H1 (cell line): Measurements from ENCODE around the gene PSAP. TPM values are rescaled to one million over a fixed set of nuclear protein-coding genes. Genes with fewer than 3 reads are reported as not detected.

Experiments
- CTCF ChIA-PET: fragments of 300-600 bp; sonication (Branson Sonifier 250); formaldehyde crosslinking; loops from one replicate; lab custom pipeline; 2021; ENCODE audit not compliant: partially characterized antibody; lab: Charles Lee
- POLR2A ChIA-PET: fragments of 300-600 bp; sonication (Branson Sonifier 250); formaldehyde crosslinking; loops from one replicate; lab custom pipeline; 2021; ENCODE audit warnings: inconsistent platforms; ENCODE audit not compliant: partially characterized antibody; lab: Charles Lee
- DNase-seq, 2 experiments: peaks; one replicate each; pipeline versions ENCODE4 v3.0.0 to v3.0.0-alpha.2; 2010 to 2022; ENCODE audit warnings: low spot score in 2 of 2, low read depth in 1 of 2, mixed read lengths in 1 of 2
- FAIRE-seq: peaks from 2 replicates; lab custom pipeline; 2011; peaks lifted over from hg19 to GRCh38; lab: Jason Lieb, UNC
- H2AFZ ChIP-seq: 2 replicates; pipeline ENCODE4 v1.8.1; 2012; ENCODE audit warnings: low read length, inconsistent platforms
- H2AK5ac ChIP-seq: 2 replicates; pipeline ENCODE4 v1.6.1; 2013; ENCODE audit warnings: low read depth, low read length
- H2BK120ac ChIP-seq: replicated peaks from 2 replicates; pipeline ENCODE3; 2013; ENCODE audit warnings: low read depth, low read length, inconsistent platforms
- H2BK12ac ChIP-seq: 2 replicates; pipeline ENCODE4 v1.6.1; 2013; ENCODE audit warnings: low read depth, low read length
- H2BK15ac ChIP-seq: 2 replicates; pipeline ENCODE4 v1.6.1; 2013; ENCODE audit warnings: low read length
- H2BK20ac ChIP-seq: 2 replicates; pipeline ENCODE4 v1.6.1; 2013; ENCODE audit warnings: low read length
- H2BK5ac ChIP-seq: 2 replicates; pipeline ENCODE4 v1.6.1; 2013; ENCODE audit warnings: low read depth, low read length
- H3K14ac ChIP-seq: 2 replicates; pipeline ENCODE4 v1.6.1; 2013; ENCODE audit warnings: inconsistent platforms; ENCODE audit not compliant: insufficient read length
- H3K18ac ChIP-seq: 2 replicates; pipeline ENCODE4 v1.6.1; 2013; ENCODE audit warnings: low read length; ENCODE audit errors: extremely low read depth
- H3K23ac ChIP-seq: 2 replicates; pipeline ENCODE4 v1.6.1; 2013; ENCODE audit warnings: inconsistent platforms; ENCODE audit not compliant: insufficient read length
- H3K23me2 ChIP-seq: 2 replicates; pipeline ENCODE4 v1.6.1; 2013; ENCODE audit warnings: low read depth, low read length
- H3K27ac ChIP-seq: 2 replicates; pipeline ENCODE4 v1.6.1; 2011; ENCODE audit warnings: low read depth, low read length, inconsistent platforms
- H3K27me3 ChIP-seq, 4 experiments: replicated peaks in 1 of 4; 1 replicate in 1 of 4; 2 replicates in 3 of 4; pipeline versions ENCODE4 v1.6.1 to v1.8.1; 2011 to 2013; ENCODE audit warnings: low read length in 3 of 4, mild to moderate bottlenecking in 3 of 4, inconsistent platforms in 2 of 4, mixed read lengths in 2 of 4, moderate library complexity in 1 of 4; ENCODE audit not compliant: control insufficient read depth in 3 of 4, insufficient read depth in 3 of 4; ENCODE audit errors: extremely low read depth in 1 of 4
- H3K36me3 ChIP-seq, 4 experiments: 2 replicates each; pipeline versions ENCODE4 v1.6.1 to v1.8.1; 2011 to 2013; ENCODE audit warnings: mild to moderate bottlenecking in 4 of 4, low read length in 3 of 4, moderate library complexity in 2 of 4, control low read depth in 1 of 4, inconsistent platforms in 1 of 4; ENCODE audit not compliant: insufficient read depth in 4 of 4, control insufficient read depth in 2 of 4
- H3K4ac ChIP-seq: replicated peaks from 2 replicates; pipeline ENCODE3; 2013; ENCODE audit warnings: low read length, low read depth, mixed read lengths, inconsistent platforms; ENCODE audit not compliant: insufficient read length
- H3K4me1 ChIP-seq, 4 experiments: replicated peaks in 1 of 4; 1 replicate in 1 of 4; 2 replicates in 3 of 4; pipeline versions ENCODE4 v1.6.1 to v1.8.1; 2011 to 2013; ENCODE audit warnings: low read length in 3 of 4, inconsistent platforms in 2 of 4, mixed read lengths in 1 of 4; ENCODE audit not compliant: insufficient read depth in 4 of 4, control insufficient read depth in 3 of 4
- H3K4me2 ChIP-seq, 2 experiments: 2 replicates each; pipeline versions ENCODE4 v1.6.1 to v1.8.1; 2011 to 2013; ENCODE audit warnings: low read depth in 2 of 2, low read length in 2 of 2, control low read depth in 1 of 2, inconsistent platforms in 1 of 2, mild to moderate bottlenecking in 1 of 2; ENCODE audit not compliant: insufficient read depth in 1 of 2
- H3K4me3 ChIP-seq, 4 experiments: fragments of 200-600, 300-600 bp in 1 of 4; sonication (generic), shearing (Covaris generic), sonication (Bioruptor Twin) in 1 of 4; 2 replicates each; pipeline versions ENCODE4 v1.5.1 to v1.8.1; 2011 to 2016; ENCODE audit warnings: low read length in 4 of 4, low read depth in 3 of 4, control low read depth in 2 of 4, inconsistent platforms in 2 of 4, mild to moderate bottlenecking in 2 of 4, mixed read lengths in 1 of 4, moderate library complexity in 1 of 4; ENCODE audit not compliant: insufficient read depth in 2 of 4; ENCODE audit errors: extremely low read depth in 1 of 4
- H3K56ac ChIP-seq: replicated peaks from 2 replicates; pipeline ENCODE3; 2013; ENCODE audit warnings: low read depth, mild to moderate bottlenecking, mixed read lengths, low read length, inconsistent platforms; ENCODE audit not compliant: insufficient read length
- H3K79me1 ChIP-seq: 2 replicates; pipeline ENCODE4 v1.6.1; 2013; ENCODE audit warnings: low read depth, low read length, control low read depth
- H3K79me2 ChIP-seq, 2 experiments: 2 replicates each; pipeline versions ENCODE4 v1.6.1 to v1.8.1; 2012 to 2013; ENCODE audit warnings: low read length in 2 of 2, mild to moderate bottlenecking in 2 of 2, inconsistent platforms in 1 of 2; ENCODE audit not compliant: insufficient read depth in 2 of 2, control insufficient read depth in 1 of 2
- H3K9ac ChIP-seq, 4 experiments: replicated peaks in 1 of 4; 1 replicate in 1 of 4; 2 replicates in 3 of 4; pipeline versions ENCODE4 v1.6.1 to v1.8.1; 2011 to 2013; ENCODE audit warnings: low read depth in 3 of 4, low read length in 3 of 4, control low read depth in 2 of 4, mild to moderate bottlenecking in 2 of 4, moderate library complexity in 2 of 4, inconsistent platforms in 1 of 4; ENCODE audit errors: extremely low read depth in 1 of 4
- H3K9me3 ChIP-seq, 2 experiments: 2 replicates each; pipeline versions ENCODE4 v1.6.1 to v1.8.1; 2012 to 2013; ENCODE audit warnings: mild to moderate bottlenecking in 2 of 2, moderate library complexity in 2 of 2, control low read depth in 1 of 2, inconsistent platforms in 1 of 2, low read depth in 1 of 2, low read length in 1 of 2, mixed read lengths in 1 of 2; ENCODE audit not compliant: insufficient read depth in 2 of 2
- H4K20me1 ChIP-seq, 2 experiments: replicated peaks in 1 of 2; 2 replicates each; pipeline versions ENCODE3 to v1.8.1; 2011 to 2013; ENCODE audit warnings: inconsistent platforms in 2 of 2, low read length in 2 of 2, mild to moderate bottlenecking in 1 of 2; ENCODE audit not compliant: insufficient read depth in 2 of 2, control insufficient read depth in 1 of 2
- H4K5ac ChIP-seq: 2 replicates; pipeline ENCODE4 v1.6.1; 2013; ENCODE audit warnings: low read length, low read depth, mixed read lengths, inconsistent platforms; ENCODE audit not compliant: insufficient read length
- H4K8ac ChIP-seq: 2 replicates; pipeline ENCODE4 v1.8.0; 2013; ENCODE audit warnings: mild to moderate bottlenecking, moderate library complexity, low read length, inconsistent platforms; ENCODE audit not compliant: insufficient read depth; ENCODE audit errors: extremely low read depth
- H4K91ac ChIP-seq: replicated peaks from 2 replicates; pipeline ENCODE3; 2013; ENCODE audit warnings: low read length, mixed read lengths, inconsistent platforms; ENCODE audit not compliant: insufficient read length
- ATF2 ChIP-seq: IDR thresholded peaks from 2 replicates; pipeline ENCODE4 v1.6.1; 2012; ENCODE audit warnings: low read length, inconsistent platforms
- BCL11A ChIP-seq, 2 experiments: IDR thresholded peaks; one replicate each; pipeline ENCODE4 v1.6.1; 2011; ENCODE audit warnings: low read depth in 2 of 2, low read length in 2 of 2, mild to moderate bottlenecking in 2 of 2
- CEBPB ChIP-seq: IDR thresholded peaks from 2 replicates; pipeline ENCODE4 v1.6.1; 2012; ENCODE audit warnings: low read depth, low read length
- HDAC6 ChIP-seq: IDR thresholded peaks from one replicate; pipeline ENCODE4 v1.7.1; 2012; ENCODE audit warnings: low read depth, mild to moderate bottlenecking, inconsistent platforms, low read length, moderate library complexity
- KDM1A ChIP-seq: fragments of 200-600, 300-600 bp; sonication (generic); IDR thresholded peaks from 2 replicates; pipeline ENCODE4 v1.7.1; 2016; ENCODE audit warnings: mild to moderate bottlenecking, low read length, borderline replicate concordance
- POLR2AphosphoS5 ChIP-seq: IDR thresholded peaks from 2 replicates; pipeline ENCODE4 v1.6.1; 2011; ENCODE audit warnings: low read depth, low read length
- SAP30 ChIP-seq: fragments of 300-600 bp; sonication (generic); IDR thresholded peaks from 2 replicates; pipeline ENCODE4 v1.7.1; 2012; ENCODE audit warnings: low read length, moderate library complexity, mild to moderate bottlenecking, inconsistent platforms; ENCODE audit not compliant: insufficient read depth, insufficient replicate concordance
- SP4 ChIP-seq: IDR thresholded peaks from 2 replicates; pipeline ENCODE4 v1.6.1; 2012; ENCODE audit warnings: low read length, inconsistent platforms
- TAF7 ChIP-seq: optimal IDR thresholded peaks from 2 replicates; pipeline ENCODE3; 2011; ENCODE audit warnings: low read depth, mild to moderate bottlenecking, inconsistent platforms, low read length, moderate library complexity, borderline replicate concordance
- TBP ChIP-seq: IDR thresholded peaks from 2 replicates; pipeline ENCODE4 v1.6.1; 2011; ENCODE audit warnings: low read depth, low read length, improper control_type of control experiment
- WGBS, 2 experiments: shearing (Covaris generic) in 1 of 2; methylation state at CpG; one replicate each; pipeline versions ENCODE4 v1.1.6 to v1.1.7; 2013 to 2015; ENCODE audit warnings: low lambda C conversion rate in 2 of 2, mixed read lengths in 2 of 2, inconsistent platforms in 1 of 2, low coverage in 1 of 2, missing lambda C conversion rate in 1 of 2; ENCODE audit not compliant: insufficient replicate concordance in 2 of 2, insufficient coverage in 1 of 2, insufficient read length in 1 of 2; ENCODE audit errors: extremely low coverage in 1 of 2, missing lambda C conversion rate in 1 of 2; 5-methylcytosine and 5-hydroxymethylcytosine counted together
- polyA plus RNA-seq, 7 experiments: library from polyadenylated mRNA; depleted of rRNA in 3 of 7; stranded (reverse) in 5 of 7; unstranded in 2 of 7; fragments of >200 nt in 5 of 7; fragments of 200-250 nt in 2 of 7; gene quantifications; 1 replicate in 5 of 7; 2 replicates in 1 of 7; 4 replicates in 1 of 7; pipeline versions ENCODE4 v1.2.1 to v1.2.3, GENCODE V29; 2011 to 2013; ENCODE audit warnings: missing spikeins in 2 of 7, mixed read lengths in 2 of 7
- total RNA-seq: library from RNA; stranded (reverse); fragmentation: NEBNext Ultra II Directional; extraction: Animal tissue kit (Norgen Biotek cat#: 25700); gene quantifications from 2 replicates; pipeline ENCODE4 v1.2.1, GENCODE V29; 2021

The PSAP gene
- total and polyA plus RNA-seq, 2 of the 8 experiments (the other 6 are each of a cell fraction or from before 2014, with no cell fraction given), result 386 to 504 TPM

- POLR2A ChIA-PET, result no interaction called here
- H2BK15ac ChIP-seq, result no peak overlapping the region
- no peak overlapping the region; the same call in 1 of the 2 replicates for H4K8ac ChIP-seq
Measured at GRCh38 chr10:71833451-71834342, 17.4 kb downstream of the PSAP start.

More at GRCh38 chr10:71833451-71834342, 17.4 kb downstream of the PSAP start:
- H3K56ac ChIP-seq, result no peak overlapping the region
- no peak overlapping the region for H2BK120ac ChIP-seq
- H2BK5ac ChIP-seq, result no peak overlapping the region
- H3K4me3 ChIP-seq, result no peak overlapping the region
- TF ChIP-seq BCL11A (IDR thresholded peaks at IDR 0.05; ENCODE audit: low read depth in 2 of 2, low read length in 2 of 2) (no peak), HDAC6 (no peak), TBP (no peak), TAF7 (no peak), SAP30 (no peak), SP4 (no peak), CEBPB (no peak), KDM1A (no peak), POLR2AphosphoS5 (no peak), ATF2 (no peak)
- CTCF ChIA-PET, result interaction anchor here (0.5 to 11.0 kb wide), 5 partner anchors 9 to 257 kb away, joined by 3 to 113 read pairs (median 3); no protein-coding TSS in a partner anchor
- H3K27me3 ChIP-seq, result no peaks in the 10 kb centered on the region
- no peak overlapping the region for H2AFZ ChIP-seq
- H3K4me1 ChIP-seq, result peaks cover 0 to 21% (median 7%) of the 10 kb centered on the region in 4 experiments; a peak in 5 of 7 replicates
- H3K79me2 ChIP-seq, result peaks cover 38 to 70% of the 10 kb centered on the region in 2 experiments
- H3K9me3 ChIP-seq, result no peaks in the 10 kb centered on the region
- no peak overlapping the region for H4K91ac ChIP-seq
- H3K36me3 ChIP-seq, result peaks cover 23 to 34% (median 30%) of the 10 kb centered on the region in 4 experiments
- H3K79me1 ChIP-seq, result peaks cover 21% of the 10 kb centered on the region
- H2BK12ac ChIP-seq, result no peak overlapping the region
- no peak overlapping the region for H3K4me2 ChIP-seq
- no peak overlapping the region for H3K27ac ChIP-seq
- H3K23ac ChIP-seq, result no peak overlapping the region
- 85% methylated on average over 8 of the region's 8 CpGs; no CpG with 5 or more reads in 1 of the 2 experiments for WGBS, 2 experiments
- H4K5ac ChIP-seq, result no peak overlapping the region
- DNase-seq (no peak), FAIRE-seq (no peak)
- no peak overlapping the region for H3K18ac ChIP-seq
- no peak overlapping the region for H3K14ac ChIP-seq
- no peak overlapping the region for H3K9ac ChIP-seq
- H3K4ac ChIP-seq, result no peak overlapping the region
- no peaks in the 10 kb centered on the region for H3K23me2 ChIP-seq
- H2BK20ac ChIP-seq, result no peak overlapping the region
- peaks cover 27 to 39% of the 10 kb centered on the region in 2 experiments for H4K20me1 ChIP-seq
- no peak overlapping the region for H2AK5ac ChIP-seq
